Stomach (tissue), 4 donors: ENCODE data around the gene CLBA1.

Experiments used
- CTCF ChIP-seq, 7 experiments: fragments of 450-650 bp in 4 of 7; fragments of 200-600 bp in 3 of 7; sonication (generic) in 3 of 7; IDR thresholded peaks; one replicate each; pipeline ENCODE4 v1.5.1; 2016 to 2019; ENCODE audit warnings: antibody characterized with exemption in 7 of 7, control low read depth in 2 of 7, mild to moderate bottlenecking in 1 of 7
- POLR2A ChIP-seq, 4 donors: fragments of 450-650 bp; IDR thresholded peaks; one replicate each; pipeline ENCODE4 v1.6.1; 2016; ENCODE audit warnings: antibody characterized with exemption in 4 of 4, control low read depth in 2 of 4, mild to moderate bottlenecking in 1 of 4, moderate library complexity in 1 of 4

GRCh38 chr14:104950021-104950420, 35.6 kb upstream of the CLBA1 start:
- TF ChIP-seq POLR2A (IDR thresholded peaks at IDR 0.05) (no peak), CTCF (IDR thresholded peaks at IDR 0.05) (no peak)
